CD8-positive, alpha-beta memory T cell (primary cell): Measurements from ENCODE around the gene BAZ1B. TPM values are rescaled to one million over a fixed set of nuclear protein-coding genes. Genes with fewer than 3 reads are reported as not detected.
"Not testable (repeated sequence)": the region's sequence is repeated elsewhere in the genome, so short reads cannot be mapped to it uniquely, and the experiment has no call there.

Experiments
- CTCF ChIA-PET: fragments of 350-600 bp; sonication (Branson Sonifier 250); formaldehyde crosslinking; loops from one replicate; lab custom pipeline; 2021; ENCODE audit warnings: antibody characterized with exemption; lab: Charles Lee
- POLR2A ChIA-PET: fragments of 350-600 bp; sonication (Branson Sonifier 250); formaldehyde crosslinking; loops from one replicate; lab custom pipeline; 2021; ENCODE audit warnings: antibody characterized with exemption; lab: Charles Lee
- DNase-seq, 5 donors: peaks; one replicate each; pipeline versions ENCODE4 v3.0.0 to v3.0.0-alpha.2; 2020 to 2022; ENCODE audit warnings: mixed read lengths in 1 of 5
- H3K27ac ChIP-seq: one replicate; pipeline ENCODE4 v1.7.0; 2013; ENCODE audit warnings: low read depth, mild to moderate bottlenecking, low read length, moderate library complexity
- H3K27me3 ChIP-seq: 2 replicates; pipeline ENCODE4 v1.7.0; 2013; ENCODE audit warnings: low read length, mild to moderate bottlenecking; ENCODE audit not compliant: insufficient read depth, poor library complexity, severe bottlenecking
- H3K36me3 ChIP-seq: 2 replicates; pipeline ENCODE4 v1.7.0; 2013; ENCODE audit warnings: mild to moderate bottlenecking, low read length, moderate library complexity; ENCODE audit not compliant: insufficient read depth
- H3K4me1 ChIP-seq: 2 replicates; pipeline ENCODE4 v1.7.0; 2013; ENCODE audit warnings: mild to moderate bottlenecking, low read length, moderate library complexity; ENCODE audit not compliant: insufficient read depth
- H3K4me3 ChIP-seq: 2 replicates; pipeline ENCODE4 v1.7.0; 2013; ENCODE audit warnings: mild to moderate bottlenecking, low read length
- H3K9me3 ChIP-seq: 2 replicates; pipeline ENCODE4 v1.7.0; 2013; ENCODE audit warnings: mild to moderate bottlenecking, low read length
- H3K27ac Mint-ChIP-seq, 8 donors: one replicate each; pipeline ENCODE4 v1.8.0; 2020 to 2021; ENCODE audit warnings: mixed read lengths in 8 of 8, mild to moderate bottlenecking in 6 of 8, inconsistent platforms in 3 of 8, moderate library complexity in 3 of 8
- H3K27me3 Mint-ChIP-seq, 2 donors: one replicate each; pipeline ENCODE4 v1.8.0; 2020 to 2021; ENCODE audit warnings: mixed read lengths in 2 of 2, mild to moderate bottlenecking in 1 of 2, moderate library complexity in 1 of 2
- H3K36me3 Mint-ChIP-seq, 3 donors: one replicate each; pipeline ENCODE4 v1.8.0; 2020 to 2021; ENCODE audit warnings: mixed read lengths in 3 of 3, inconsistent platforms in 1 of 3, mild to moderate bottlenecking in 1 of 3
- H3K4me1 Mint-ChIP-seq, 3 donors: one replicate each; pipeline ENCODE4 v1.8.0; 2020 to 2021; ENCODE audit warnings: mixed read lengths in 3 of 3, inconsistent platforms in 1 of 3, mild to moderate bottlenecking in 1 of 3
- H3K4me3 Mint-ChIP-seq, 7 donors: one replicate each; pipeline ENCODE4 v1.8.0; 2020 to 2021; ENCODE audit warnings: mixed read lengths in 7 of 7, mild to moderate bottlenecking in 6 of 7, moderate library complexity in 4 of 7, inconsistent platforms in 2 of 7
- H3K9me3 Mint-ChIP-seq, 5 donors: one replicate each; pipeline ENCODE4 v1.8.0; 2020 to 2022; ENCODE audit warnings: mixed read lengths in 5 of 5, mild to moderate bottlenecking in 3 of 5, moderate library complexity in 2 of 5, inconsistent platforms in 1 of 5
- polyA plus RNA-seq: library from polyadenylated mRNA; unstranded; fragments of 300-500 nt; fragmentation: Illumina TruSeq; gene quantifications from one replicate; pipeline ENCODE4 v1.2.3, GENCODE V29; 2021
- total RNA-seq, 2 experiments: library from RNA; stranded (reverse); gene quantifications; one replicate each; pipeline ENCODE4 v1.2.3, GENCODE V29; 2021

BAZ1B gene
- total and polyA plus RNA-seq, 3 experiments from 2014 or later, result 31.1 to 118 (median 112) TPM

- H3K4me1 ChIP-seq, result no peaks in the 10 kb centered on the region
- H3K9me3 ChIP-seq, result no peaks in the 10 kb centered on the region
- H3K36me3 ChIP-seq, result no peaks in the 10 kb centered on the region
- no peaks in the 10 kb centered on the region for H3K27me3 ChIP-seq
- H3K4me1 Mint-ChIP-seq, result peaks cover 0 to 12% (median 7%) of the 10 kb centered on the region in 3 donors
- POLR2A ChIA-PET, result no interaction called here
- no peak overlapping the region for H3K4me3 ChIP-seq
- H3K27me3 Mint-ChIP-seq, result peaks cover 1 to 8% of the 10 kb centered on the region in 2 donors
- peak overlapping the region in 4 of 7 donors; percentile 43 to 71 (median 69) for H3K4me3 Mint-ChIP-seq
- H3K27ac ChIP-seq, result no peak overlapping the region
- CTCF ChIA-PET, result no interaction called here
- peak in 1 of 5 donors; percentile 13 for DNase-seq
- H3K36me3 Mint-ChIP-seq, result peaks cover 0 to 4% (median 0%) of the 10 kb centered on the region in 3 donors
- H3K27ac Mint-ChIP-seq, result no peak overlapping the region
- H3K9me3 Mint-ChIP-seq, result no peaks in the 10 kb centered on the region
These were observed 88.0 kb downstream of the BAZ1B start for GRCh38 chr7:73433924-73434700.

GRCh38 chr7:73432676-73433075, 89.4 kb downstream of the BAZ1B start:
- Histone ChIP-seq H3K4me3 (no peak overlapping the region), H3K4me1 (no peaks in the 10 kb centered on the region), H3K9me3 (no peaks in the 10 kb centered on the region), H3K27me3 (no peaks in the 10 kb centered on the region), H3K36me3 (no peaks in the 10 kb centered on the region), H3K27ac (no peak overlapping the region)
- peak overlapping the region; percentile 47 to 80 (median 61) for H3K4me3 Mint-ChIP-seq
- H3K36me3 Mint-ChIP-seq, result no peaks in the 10 kb centered on the region
- no peak for DNase-seq
- POLR2A ChIA-PET, result no interaction called here
- peaks cover 0 to 12% (median 7%) of the 10 kb centered on the region in 3 donors for H3K4me1 Mint-ChIP-seq
- H3K27me3 Mint-ChIP-seq, result peaks cover 1 to 8% of the 10 kb centered on the region in 2 donors
- H3K9me3 Mint-ChIP-seq, result no peaks in the 10 kb centered on the region
- CTCF ChIA-PET, result interaction anchor here (1.6 kb wide), 1 partner anchor 16 kb away, joined by 4 read pairs; no protein-coding TSS in a partner anchor
- no peak overlapping the region for H3K27ac Mint-ChIP-seq

GRCh38 chr7:73431041-73431835, 90.9 kb downstream of the BAZ1B start:
- no peak overlapping the region for H3K4me3 ChIP-seq
- DNase-seq, result no peak

GRCh38 chr7:73430540-73430939, 91.6 kb downstream of the BAZ1B start:
- H3K4me1 ChIP-seq, H3K9me3 ChIP-seq, H3K36me3 ChIP-seq, H3K4me3 Mint-ChIP-seq, H3K4me3 ChIP-seq, CTCF ChIA-PET, H3K27me3 ChIP-seq, H3K27me3 Mint-ChIP-seq, H3K36me3 Mint-ChIP-seq, H3K27ac ChIP-seq, POLR2A ChIA-PET, DNase-seq, H3K9me3 Mint-ChIP-seq: not testable (repeated sequence)
- Mint-ChIP-seq H3K27ac (peak overlapping the region in 1 of 8 donors; percentile 65), H3K4me1 (peaks cover 0 to 12% (median 7%) of the 10 kb centered on the region in 3 donors)

More at GRCh38 chr7:73431041-73431835, 90.9 kb downstream of the BAZ1B start:
- no peaks in the 10 kb centered on the region for H3K27me3 ChIP-seq
- H3K4me1 ChIP-seq, result no peaks in the 10 kb centered on the region
- H3K36me3 ChIP-seq, result no peaks in the 10 kb centered on the region
- no peak overlapping the region for H3K27ac ChIP-seq
- Mint-ChIP-seq H3K4me3 (peak overlapping the region in 5 of 7 donors; percentile 20 to 42 (median 33)), H3K36me3 (no peaks in the 10 kb centered on the region), H3K9me3 (no peaks in the 10 kb centered on the region), H3K27me3 (peaks cover 1 to 8% of the 10 kb centered on the region in 2 donors), H3K4me1 (peaks cover 0 to 12% (median 7%) of the 10 kb centered on the region in 3 donors), H3K27ac (no peak overlapping the region)
- POLR2A ChIA-PET, result no interaction called here
- CTCF ChIA-PET, result no interaction called here
- H3K9me3 ChIP-seq, result no peaks in the 10 kb centered on the region

GRCh38 chr7:73429622-73430505, 92.2 kb downstream of the BAZ1B start:
- no peak overlapping the region for H3K27ac ChIP-seq
- no peaks in the 10 kb centered on the region for H3K4me1 ChIP-seq
- no peak for DNase-seq
- ChIA-PET CTCF (no interaction called here), POLR2A (no interaction called here)
- Mint-ChIP-seq H3K4me3 (no peak overlapping the region), H3K36me3 (no peaks in the 10 kb centered on the region), H3K27me3 (peaks cover 3 to 12% of the 10 kb centered on the region in 2 donors), H3K9me3 (no peaks in the 10 kb centered on the region), H3K27ac (no peak overlapping the region), H3K4me1 (peaks cover 0 to 12% (median 6%) of the 10 kb centered on the region in 3 donors)
- H3K27me3 ChIP-seq, result no peaks in the 10 kb centered on the region
- H3K4me3 ChIP-seq, result no peak overlapping the region
- H3K36me3 ChIP-seq, result no peaks in the 10 kb centered on the region
- no peaks in the 10 kb centered on the region for H3K9me3 ChIP-seq

GRCh38 chr7:73429215-73429614, 92.9 kb downstream of the BAZ1B start:
- Mint-ChIP-seq H3K4me1 (peaks cover 0 to 9% (median 4%) of the 10 kb centered on the region in 3 donors), H3K27ac (no peak overlapping the region), H3K27me3 (peaks cover 3 to 15% of the 10 kb centered on the region in 2 donors), H3K4me3 (no peak overlapping the region), H3K9me3 (no peaks in the 10 kb centered on the region), H3K36me3 (no peaks in the 10 kb centered on the region)
- ChIA-PET POLR2A (no interaction called here), CTCF (no interaction called here)
- no peak overlapping the region for H3K4me3 ChIP-seq
- no peak overlapping the region for H3K27ac ChIP-seq
- no peaks in the 10 kb centered on the region for H3K36me3 ChIP-seq
- no peaks in the 10 kb centered on the region for H3K4me1 ChIP-seq
- no peak for DNase-seq
- H3K9me3 ChIP-seq, result no peaks in the 10 kb centered on the region
- no peaks in the 10 kb centered on the region for H3K27me3 ChIP-seq

GRCh38 chr7:73427902-73428787, 93.9 kb downstream of the BAZ1B start:
- POLR2A ChIA-PET, result no interaction called here
- Mint-ChIP-seq H3K4me1 (peaks cover 0 to 9% (median 4%) of the 10 kb centered on the region in 3 donors), H3K4me3 (no peak overlapping the region), H3K27me3 (peaks cover 3 to 18% of the 10 kb centered on the region in 2 donors), H3K27ac (no peak overlapping the region), H3K9me3 (no peaks in the 10 kb centered on the region), H3K36me3 (no peaks in the 10 kb centered on the region)
- H3K4me3 ChIP-seq, result no peak overlapping the region
- DNase-seq, result no peak
- no peaks in the 10 kb centered on the region for H3K4me1 ChIP-seq
- H3K36me3 ChIP-seq, result no peaks in the 10 kb centered on the region
- CTCF ChIA-PET, result no interaction called here
- H3K27ac ChIP-seq, result no peak overlapping the region
- H3K9me3 ChIP-seq, result no peaks in the 10 kb centered on the region
- H3K27me3 ChIP-seq, result no peaks in the 10 kb centered on the region
